ENCODE data around the gene MYBPH. TPM values are rescaled to one million over a fixed set of nuclear protein-coding genes. Genes with fewer than 3 reads are reported as not detected.

MYBPH gene
- total RNA-seq, 1 donor from 2014 or later = not detected

DNA sequence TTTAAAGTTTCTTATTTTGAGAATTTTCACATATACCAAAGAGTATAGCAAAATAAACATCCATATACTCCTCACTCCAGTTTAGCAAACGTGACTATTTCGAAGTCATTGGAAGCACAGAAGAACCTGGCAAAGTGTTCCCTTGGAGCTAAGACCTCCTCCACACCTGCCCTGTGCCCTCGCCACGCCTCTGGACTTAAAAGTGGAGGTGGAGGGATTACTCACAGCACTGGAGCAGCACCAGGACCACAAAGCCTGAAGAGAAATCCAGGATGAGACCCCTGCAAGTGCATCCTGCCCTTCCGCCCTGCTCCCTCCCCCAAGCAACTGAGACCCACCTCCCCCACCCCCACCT, 10.4 kb upstream of the MYBPH start:
- H3K4me1 Mint-ChIP-seq (ENCODE audit: unreplicated experiment) = peaks cover 11% of the 10 kb centered on the region
- TF ChIP-seq, protein P1, sequence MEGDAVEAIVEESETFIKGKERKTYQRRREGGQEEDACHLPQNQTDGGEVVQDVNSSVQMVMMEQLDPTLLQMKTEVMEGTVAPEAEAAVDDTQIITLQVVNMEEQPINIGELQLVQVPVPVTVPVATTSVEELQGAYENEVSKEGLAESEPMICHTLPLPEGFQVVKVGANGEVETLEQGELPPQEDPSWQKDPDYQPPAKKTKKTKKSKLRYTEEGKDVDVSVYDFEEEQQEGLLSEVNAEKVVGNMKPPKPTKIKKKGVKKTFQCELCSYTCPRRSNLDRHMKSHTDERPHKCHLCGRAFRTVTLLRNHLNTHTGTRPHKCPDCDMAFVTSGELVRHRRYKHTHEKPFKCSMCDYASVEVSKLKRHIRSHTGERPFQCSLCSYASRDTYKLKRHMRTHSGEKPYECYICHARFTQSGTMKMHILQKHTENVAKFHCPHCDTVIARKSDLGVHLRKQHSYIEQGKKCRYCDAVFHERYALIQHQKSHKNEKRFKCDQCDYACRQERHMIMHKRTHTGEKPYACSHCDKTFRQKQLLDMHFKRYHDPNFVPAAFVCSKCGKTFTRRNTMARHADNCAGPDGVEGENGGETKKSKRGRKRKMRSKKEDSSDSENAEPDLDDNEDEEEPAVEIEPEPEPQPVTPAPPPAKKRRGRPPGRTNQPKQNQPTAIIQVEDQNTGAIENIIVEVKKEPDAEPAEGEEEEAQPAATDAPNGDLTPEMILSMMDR (IDR thresholded peaks at IDR 0.05; ENCODE audit: unreplicated experiment) = no peak
- H3K36me3 Mint-ChIP-seq (ENCODE audit: low read depth, unreplicated experiment) = no peaks in the 10 kb centered on the region
- no peak for DNase-seq (ENCODE audit: low spot score)
- no peak overlapping the region for H3K4me3 Mint-ChIP-seq (ENCODE audit: unreplicated experiment)
- H3K27ac Mint-ChIP-seq (ENCODE audit: unreplicated experiment) = no peak overlapping the region
- no peaks in the 10 kb centered on the region for H3K9me3 Mint-ChIP-seq (ENCODE audit: unreplicated experiment)
- H3K27me3 Mint-ChIP-seq (ENCODE audit: unreplicated experiment) = peaks cover 16% of the 10 kb centered on the region

DNA sequence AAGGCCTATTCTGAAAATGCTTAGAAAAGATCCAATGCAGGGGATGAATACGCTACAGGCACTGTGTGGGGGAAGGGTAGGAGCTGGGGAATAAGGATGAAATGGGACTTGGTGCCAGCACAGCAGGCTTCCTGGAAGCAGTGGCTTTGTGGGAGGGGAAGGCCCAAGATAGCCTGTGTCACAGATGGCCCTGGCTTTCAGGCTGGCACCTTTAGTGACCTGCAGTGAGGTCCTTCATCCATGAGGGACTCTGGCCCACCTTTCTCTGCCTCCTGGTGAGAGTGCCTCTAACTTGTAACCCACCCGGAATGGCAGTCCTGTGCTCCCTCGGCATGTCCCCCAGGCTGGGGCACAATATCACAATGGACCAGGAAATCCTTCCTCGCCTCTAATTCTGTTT, 10.0 kb upstream of the MYBPH start:
- H3K9me3 Mint-ChIP-seq (ENCODE audit: unreplicated experiment) = no peaks in the 10 kb centered on the region
- H3K27me3 Mint-ChIP-seq (ENCODE audit: unreplicated experiment) = peaks cover 17% of the 10 kb centered on the region
- DNase-seq (ENCODE audit: low spot score) = no peak
- no peaks in the 10 kb centered on the region for H3K36me3 Mint-ChIP-seq (ENCODE audit: low read depth, unreplicated experiment)
- H3K4me1 Mint-ChIP-seq (ENCODE audit: unreplicated experiment) = peaks cover 11% of the 10 kb centered on the region
- H3K27ac Mint-ChIP-seq (ENCODE audit: unreplicated experiment) = no peak overlapping the region
- TF ChIP-seq, protein P1 (IDR thresholded peaks at IDR 0.05; ENCODE audit: unreplicated experiment) = no peak
- no peak overlapping the region for H3K4me3 Mint-ChIP-seq (ENCODE audit: unreplicated experiment)

DNA sequence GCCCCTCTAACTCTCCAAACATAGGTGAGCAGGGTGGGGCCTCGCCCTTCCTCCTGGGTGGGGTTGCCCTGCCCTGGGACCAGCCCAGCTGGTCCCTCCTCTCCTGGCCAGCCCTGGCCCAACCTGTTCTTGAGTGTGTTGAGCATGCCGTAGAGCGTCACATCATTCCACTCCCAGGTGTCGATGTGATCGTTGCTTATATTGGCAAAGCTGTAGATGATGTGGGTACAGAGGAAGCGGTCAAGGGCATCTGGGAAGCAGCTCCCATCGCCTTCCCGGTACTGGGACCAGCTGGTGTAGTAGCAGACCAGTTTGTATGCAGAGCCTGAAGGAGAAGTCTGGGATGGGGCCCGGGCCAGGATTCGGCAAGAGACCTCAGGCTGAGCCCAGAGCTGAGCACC, 9.4 kb upstream of the MYBPH start:
- peaks cover 17% of the 10 kb centered on the region for H3K27me3 Mint-ChIP-seq (ENCODE audit: unreplicated experiment)
- no peak overlapping the region for H3K4me3 Mint-ChIP-seq (ENCODE audit: unreplicated experiment)
- peaks cover 11% of the 10 kb centered on the region for H3K4me1 Mint-ChIP-seq (ENCODE audit: unreplicated experiment)
- no peaks in the 10 kb centered on the region for H3K36me3 Mint-ChIP-seq (ENCODE audit: low read depth, unreplicated experiment)
- H3K27ac Mint-ChIP-seq (ENCODE audit: unreplicated experiment) = no peak overlapping the region
- no peak for DNase-seq (ENCODE audit: low spot score)
- TF ChIP-seq, protein P1 (IDR thresholded peaks at IDR 0.05; ENCODE audit: unreplicated experiment) = no peak
- no peaks in the 10 kb centered on the region for H3K9me3 Mint-ChIP-seq (ENCODE audit: unreplicated experiment)

DNA sequence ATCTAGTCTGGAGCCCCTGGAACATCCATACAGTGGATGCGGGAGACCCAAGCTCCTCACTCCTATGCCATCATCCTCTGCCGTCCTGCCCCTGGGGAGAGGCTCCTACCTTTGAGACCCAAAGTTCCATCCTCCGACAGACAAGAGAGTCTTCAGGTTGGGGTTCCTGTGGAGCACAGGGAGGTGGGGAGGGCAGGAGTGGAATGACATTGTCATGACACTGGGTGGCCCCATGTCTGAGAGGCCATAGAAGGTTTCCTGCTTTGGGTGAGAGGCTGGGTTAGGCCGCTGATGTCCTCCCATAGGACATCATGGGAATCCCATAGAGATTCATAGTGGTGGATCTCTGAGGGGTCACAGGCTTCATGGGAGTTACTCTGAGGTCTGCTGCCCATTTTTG, 8.8 kb upstream of the MYBPH start:
- H3K27me3 Mint-ChIP-seq (ENCODE audit: unreplicated experiment) = peaks cover 17% of the 10 kb centered on the region
- H3K36me3 Mint-ChIP-seq (ENCODE audit: low read depth, unreplicated experiment) = no peaks in the 10 kb centered on the region

DNA sequence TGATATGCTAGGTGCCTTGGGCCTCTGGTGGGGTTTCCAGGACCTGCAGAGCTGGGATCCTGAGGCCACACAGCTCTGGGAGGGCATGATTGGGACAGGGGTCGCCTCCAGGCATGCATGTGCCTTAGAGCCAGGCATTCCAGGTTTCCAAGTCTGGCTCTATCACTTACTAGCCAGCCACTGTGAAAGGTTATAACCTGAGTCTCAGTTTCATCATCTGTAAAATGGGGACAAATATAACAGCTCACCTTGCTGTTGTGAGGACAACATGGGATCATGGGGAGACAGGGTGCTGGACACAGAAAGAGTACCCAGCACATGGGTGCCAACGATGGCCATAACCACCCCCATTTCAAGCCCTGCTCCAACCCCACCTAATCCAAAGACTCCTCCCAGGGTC, 8.2 kb upstream of the MYBPH start:
- Mint-ChIP-seq H3K36me3 (ENCODE audit: low read depth, unreplicated experiment) (no peaks in the 10 kb centered on the region), H3K4me1 (ENCODE audit: unreplicated experiment) (peaks cover 11% of the 10 kb centered on the region)
- DNase-seq (ENCODE audit: low spot score) = no peak

More for the DNA sequence above, 8.8 kb upstream of the MYBPH start:
- Mint-ChIP-seq H3K9me3 (ENCODE audit: unreplicated experiment) (no peaks in the 10 kb centered on the region), H3K4me3 (ENCODE audit: unreplicated experiment) (no peak overlapping the region), H3K4me1 (ENCODE audit: unreplicated experiment) (peaks cover 11% of the 10 kb centered on the region), H3K27ac (ENCODE audit: unreplicated experiment) (no peak overlapping the region)
- TF ChIP-seq, protein P1 (IDR thresholded peaks at IDR 0.05; ENCODE audit: unreplicated experiment) = no peak
- no peak for DNase-seq (ENCODE audit: low spot score)

More for the DNA sequence above, 8.2 kb upstream of the MYBPH start:
- Mint-ChIP-seq H3K27ac (ENCODE audit: unreplicated experiment) (no peak overlapping the region), H3K4me3 (ENCODE audit: unreplicated experiment) (no peak overlapping the region), H3K9me3 (ENCODE audit: unreplicated experiment) (no peaks in the 10 kb centered on the region), H3K27me3 (ENCODE audit: unreplicated experiment) (peaks cover 17% of the 10 kb centered on the region)
- TF ChIP-seq, protein P1 (IDR thresholded peaks at IDR 0.05; ENCODE audit: unreplicated experiment) = no peak
